Measurements from ENCODE around the gene CEP63. TPM values are rescaled to one million over a fixed set of nuclear protein-coding genes. Genes with fewer than 3 reads are reported as not detected.

Gene CEP63
- total RNA-seq, 2 experiments from 2014 or later = 13.2 to 15.1 TPM

- CTCF ChIA-PET = no interaction called here
- H3K4me3 Mint-ChIP-seq = no peak overlapping the region
Measured at GRCh38 chr3:134441821-134442220, 44.0 kb upstream of the CEP63 start.

DNA sequence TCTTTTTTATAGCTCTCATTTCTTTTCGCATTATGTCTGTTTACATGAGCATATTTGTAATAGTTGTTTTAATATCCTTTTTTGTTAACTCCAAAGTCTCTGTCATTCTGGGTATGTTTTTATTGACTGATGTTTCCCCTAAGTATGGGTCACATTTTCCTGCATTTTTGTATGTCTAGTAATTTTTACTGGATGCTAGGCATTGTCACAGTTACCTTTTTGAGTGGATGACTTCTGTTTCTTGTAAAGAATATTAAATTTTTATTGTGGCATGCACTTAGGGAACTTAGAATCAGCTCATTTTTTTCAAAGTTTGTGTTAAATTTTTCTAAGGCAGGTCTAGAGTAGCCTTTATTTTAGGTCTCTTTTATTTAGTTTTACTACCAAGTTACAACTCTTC lies 40.8 kb upstream of the CEP63 start:
- no peaks in the 10 kb centered on the region for H3K9me3 Mint-ChIP-seq
- ATAC-seq (ENCODE audit: poor library complexity) (no peak), DNase-seq (no peak)
- no peak overlapping the region for H3K27ac Mint-ChIP-seq
- ChIA-PET POLR2A (no interaction called here), CTCF (no interaction called here)
- H3K4me3 Mint-ChIP-seq = no peak overlapping the region
- no peaks in the 10 kb centered on the region for H3K36me3 Mint-ChIP-seq (ENCODE audit: low read depth)
- Histone ChIP-seq H3K9me3 (ENCODE audit: control insufficient read depth in 1 of 2, insufficient read depth in 1 of 2, low read length in 2 of 2) (peaks cover 5 to 13% of the 10 kb centered on the region in 2 experiments), H3K27ac (ENCODE audit: low read depth in 1 of 2, low read length in 2 of 2) (no peak overlapping the region), H3K4me1 (ENCODE audit: insufficient read depth, low read length) (no peaks in the 10 kb centered on the region), H3K36me3 (ENCODE audit: insufficient read depth, low read length) (no peaks in the 10 kb centered on the region), H3K4me3 (ENCODE audit: low read length) (no peak overlapping the region), H3K27me3 (ENCODE audit: control insufficient read depth in 1 of 2, insufficient read depth in 2 of 2, low read length in 2 of 2) (peaks cover 0 to 11% of the 10 kb centered on the region in 2 experiments)
- TF ChIP-seq, protein P1, sequence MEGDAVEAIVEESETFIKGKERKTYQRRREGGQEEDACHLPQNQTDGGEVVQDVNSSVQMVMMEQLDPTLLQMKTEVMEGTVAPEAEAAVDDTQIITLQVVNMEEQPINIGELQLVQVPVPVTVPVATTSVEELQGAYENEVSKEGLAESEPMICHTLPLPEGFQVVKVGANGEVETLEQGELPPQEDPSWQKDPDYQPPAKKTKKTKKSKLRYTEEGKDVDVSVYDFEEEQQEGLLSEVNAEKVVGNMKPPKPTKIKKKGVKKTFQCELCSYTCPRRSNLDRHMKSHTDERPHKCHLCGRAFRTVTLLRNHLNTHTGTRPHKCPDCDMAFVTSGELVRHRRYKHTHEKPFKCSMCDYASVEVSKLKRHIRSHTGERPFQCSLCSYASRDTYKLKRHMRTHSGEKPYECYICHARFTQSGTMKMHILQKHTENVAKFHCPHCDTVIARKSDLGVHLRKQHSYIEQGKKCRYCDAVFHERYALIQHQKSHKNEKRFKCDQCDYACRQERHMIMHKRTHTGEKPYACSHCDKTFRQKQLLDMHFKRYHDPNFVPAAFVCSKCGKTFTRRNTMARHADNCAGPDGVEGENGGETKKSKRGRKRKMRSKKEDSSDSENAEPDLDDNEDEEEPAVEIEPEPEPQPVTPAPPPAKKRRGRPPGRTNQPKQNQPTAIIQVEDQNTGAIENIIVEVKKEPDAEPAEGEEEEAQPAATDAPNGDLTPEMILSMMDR (IDR thresholded peaks at IDR 0.05) = no peak
- intact Hi-C loops (cut with DNase I, micrococcal nuclease) = no loop called here
- peaks cover 29% of the 10 kb centered on the region for H3K27me3 Mint-ChIP-seq
- no peaks in the 10 kb centered on the region for H3K4me1 Mint-ChIP-seq (ENCODE audit: low read depth)

More at GRCh38 chr3:134441821-134442220, 44.0 kb upstream of the CEP63 start:
- no peaks in the 10 kb centered on the region for H3K4me1 ChIP-seq (ENCODE audit: insufficient read depth, low read length)
- H3K4me3 ChIP-seq (ENCODE audit: low read length) = no peak overlapping the region
- TF ChIP-seq, protein P1 (IDR thresholded peaks at IDR 0.05) = no peak
- no peak overlapping the region for H3K27ac ChIP-seq (ENCODE audit: low read depth in 1 of 2, low read length in 2 of 2)
- DNase-seq (no peak), ATAC-seq (ENCODE audit: poor library complexity) (no peak)
- H3K36me3 ChIP-seq (ENCODE audit: insufficient read depth, low read length) = no peaks in the 10 kb centered on the region
- Mint-ChIP-seq H3K9me3 (no peaks in the 10 kb centered on the region), H3K36me3 (ENCODE audit: low read depth) (no peaks in the 10 kb centered on the region), H3K27ac (no peak overlapping the region), H3K27me3 (peaks cover 16% of the 10 kb centered on the region), H3K4me1 (ENCODE audit: low read depth) (no peaks in the 10 kb centered on the region)
- H3K9me3 ChIP-seq (ENCODE audit: control insufficient read depth in 1 of 2, insufficient read depth in 1 of 2, low read length in 2 of 2) = peaks cover 0 to 13% of the 10 kb centered on the region in 2 experiments
- POLR2A ChIA-PET = no interaction called here
- intact Hi-C loops (cut with DNase I, micrococcal nuclease) = no loop called here
- H3K27me3 ChIP-seq (ENCODE audit: control insufficient read depth in 1 of 2, insufficient read depth in 2 of 2, low read length in 2 of 2) = peaks cover 0 to 7% of the 10 kb centered on the region in 2 experiments

DNA sequence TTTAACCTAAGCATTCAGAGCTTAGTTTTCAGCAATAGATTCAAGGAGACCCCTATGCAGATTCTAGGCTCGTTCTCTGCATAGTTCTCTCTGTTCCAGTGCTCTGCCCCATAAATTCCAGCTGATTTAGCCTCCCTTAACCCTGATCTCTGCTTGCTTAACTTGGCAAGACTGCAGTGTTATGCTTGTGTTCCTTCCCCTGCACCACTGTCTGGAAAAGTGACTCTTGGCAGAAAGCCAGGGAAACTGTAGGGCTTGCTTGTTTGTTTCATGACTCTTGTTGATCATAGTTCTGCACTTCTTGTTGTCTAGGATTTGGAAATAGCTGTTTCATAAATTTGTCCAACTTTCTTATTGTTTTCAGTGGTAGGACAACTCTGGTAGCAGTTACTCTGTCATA lies 40.2 kb upstream of the CEP63 start:
- H3K4me3 ChIP-seq (ENCODE audit: low read length) = no peak overlapping the region
- no peak for ATAC-seq (ENCODE audit: poor library complexity)
- H3K27me3 ChIP-seq (ENCODE audit: control insufficient read depth in 1 of 2, insufficient read depth in 2 of 2, low read length in 2 of 2) = peaks cover 0 to 11% of the 10 kb centered on the region in 2 experiments
- intact Hi-C loops (cut with DNase I, micrococcal nuclease) = no loop called here
- Mint-ChIP-seq H3K27ac (no peak overlapping the region), H3K4me1 (ENCODE audit: low read depth) (no peaks in the 10 kb centered on the region), H3K27me3 (peaks cover 29% of the 10 kb centered on the region), H3K4me3 (no peak overlapping the region), H3K9me3 (no peaks in the 10 kb centered on the region), H3K36me3 (ENCODE audit: low read depth) (no peaks in the 10 kb centered on the region)
- ChIA-PET POLR2A (no interaction called here), CTCF (no interaction called here)
- H3K27ac ChIP-seq (ENCODE audit: low read depth in 1 of 2, low read length in 2 of 2) = no peak overlapping the region
- no peaks in the 10 kb centered on the region for H3K36me3 ChIP-seq (ENCODE audit: insufficient read depth, low read length)
- DNase-seq = no peak
- H3K4me1 ChIP-seq (ENCODE audit: insufficient read depth, low read length) = no peaks in the 10 kb centered on the region
- H3K9me3 ChIP-seq (ENCODE audit: control insufficient read depth in 1 of 2, insufficient read depth in 1 of 2, low read length in 2 of 2) = peaks cover 5 to 13% of the 10 kb centered on the region in 2 experiments
- TF ChIP-seq, protein P1 (IDR thresholded peaks at IDR 0.05) = no peak

Measured in CD4-positive, alpha-beta T cell (primary cell).